GM21737 (cell line): Measurements from ENCODE around the gene ZNF436.

ENCODE experiments used
- ATAC-seq: cut with Tn5 transposase; IDR thresholded peaks from one replicate; pipeline ENCODE4 v1.9.1; 2021; ENCODE audit warnings: mild to moderate bottlenecking, moderate library complexity; ENCODE audit not compliant: unreplicated experiment

ZNF436 gene

DNA sequence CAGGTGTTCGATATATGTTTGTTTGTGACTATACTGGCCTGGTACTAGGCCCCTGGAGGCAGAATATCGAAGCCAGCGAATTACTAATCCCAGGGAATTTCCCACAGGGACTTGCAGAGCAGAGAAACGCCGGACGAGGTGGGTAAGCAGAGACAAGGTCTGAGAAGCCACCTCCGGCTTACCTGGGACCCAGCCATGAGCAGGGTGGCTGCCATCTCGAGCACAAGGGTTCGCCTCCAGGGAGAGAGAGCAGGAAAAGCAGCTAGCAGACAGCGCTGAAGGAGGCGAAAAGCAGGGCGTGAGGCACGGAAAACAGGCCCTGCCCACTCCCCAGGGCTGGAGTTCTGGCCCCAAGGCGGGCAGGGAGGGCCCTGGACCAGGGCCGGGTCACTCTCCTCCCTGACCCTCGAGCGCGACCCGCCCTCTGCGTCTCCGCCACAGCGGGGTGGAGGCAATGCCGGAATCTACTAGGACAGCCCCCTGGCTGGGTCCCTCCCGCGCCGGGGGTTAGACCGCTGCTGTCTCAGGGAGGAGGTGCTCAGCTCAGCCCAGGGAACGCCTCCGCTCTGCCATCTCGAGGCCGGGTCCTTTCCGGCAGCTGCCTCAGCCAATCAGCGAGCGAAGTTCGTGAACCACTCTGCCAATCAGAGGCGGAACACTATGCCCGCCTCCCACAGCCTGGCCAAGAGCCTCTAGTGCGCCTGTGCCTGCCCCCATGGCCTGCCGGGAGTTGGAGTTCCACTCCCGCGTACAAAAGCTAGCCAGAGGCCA, 1.7 kb downstream of the ZNF436 start:
- peak; percentile 89 for ATAC-seq

DNA sequence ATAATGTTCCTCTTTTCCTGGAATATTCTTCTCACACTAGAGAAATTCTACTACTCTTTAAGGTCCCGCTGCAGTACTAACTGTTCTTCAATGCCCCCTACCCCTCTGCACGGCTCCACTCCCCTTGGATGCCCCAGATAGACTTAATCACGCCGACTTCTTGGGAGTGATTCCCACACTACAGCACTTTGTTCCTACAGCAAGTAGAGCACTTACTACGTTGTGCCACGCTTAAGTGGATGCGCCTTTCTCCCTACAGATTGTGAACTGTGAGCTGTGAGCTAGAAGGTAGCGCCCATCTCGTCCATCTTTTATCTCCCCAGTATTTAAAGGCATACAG, 2.2 kb downstream of the ZNF436 start:
- no peak for ATAC-seq

- ATAC-seq, result no peak
Observed at GRCh38 chr1:23366598-23366997, 3.0 kb downstream of the ZNF436 start.

- ATAC-seq, result no peak
Observed at GRCh38 chr1:23366146-23366545, 3.5 kb downstream of the ZNF436 start.

- ATAC-seq, result no peak
Observed at GRCh38 chr1:23362218-23362713, 7.4 kb downstream of the ZNF436 start.

- no peak for ATAC-seq
Observed at GRCh38 chr1:23358310-23358875, 11.2 kb downstream of the ZNF436 start.

DNA sequence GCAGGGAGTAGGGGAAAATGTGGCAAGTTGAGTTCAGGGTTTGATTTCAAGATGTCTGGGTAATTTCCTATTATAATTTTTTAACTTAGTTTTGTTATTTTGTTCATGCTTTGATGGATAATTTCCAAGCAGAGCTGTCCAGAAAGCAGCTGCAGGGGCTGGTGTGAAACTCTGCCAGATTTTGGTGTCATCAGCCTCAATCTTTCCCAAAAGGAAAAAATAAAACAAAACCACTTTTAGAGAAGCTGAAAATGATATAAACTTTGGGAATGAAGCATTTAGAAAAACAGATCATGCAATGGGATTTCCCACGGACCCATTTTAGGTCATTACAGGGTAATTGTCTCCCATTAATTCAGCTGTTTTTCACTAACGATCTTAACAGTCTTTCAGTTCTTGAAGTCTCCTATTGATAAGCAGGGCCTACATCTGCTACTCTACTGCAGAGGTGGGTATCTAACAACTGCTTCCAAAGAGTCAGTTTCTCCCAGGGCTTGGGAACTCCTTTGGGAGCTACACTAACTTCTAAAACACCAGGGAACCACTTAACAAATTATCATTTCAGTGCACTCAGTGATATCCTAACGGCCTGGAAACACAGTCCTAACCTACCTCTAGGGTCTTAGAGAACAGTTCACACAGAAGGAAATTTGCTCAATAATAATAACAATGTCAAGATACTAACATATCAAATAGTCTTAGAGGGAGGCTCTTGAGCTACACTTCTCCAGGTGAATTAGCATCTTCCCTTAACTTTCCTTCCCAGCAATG, 12.3 kb downstream of the ZNF436 start:
- no peak for ATAC-seq

- no peak for ATAC-seq
Observed at GRCh38 chr1:23356471-23357137, 13.0 kb downstream of the ZNF436 start.

GRCh38 chr1:23354245-23354644, 15.4 kb downstream of the ZNF436 start:
- no peak for ATAC-seq

GRCh38 chr1:23352096-23352695, 17.4 kb downstream of the ZNF436 start:
- ATAC-seq, result no peak

DNA sequence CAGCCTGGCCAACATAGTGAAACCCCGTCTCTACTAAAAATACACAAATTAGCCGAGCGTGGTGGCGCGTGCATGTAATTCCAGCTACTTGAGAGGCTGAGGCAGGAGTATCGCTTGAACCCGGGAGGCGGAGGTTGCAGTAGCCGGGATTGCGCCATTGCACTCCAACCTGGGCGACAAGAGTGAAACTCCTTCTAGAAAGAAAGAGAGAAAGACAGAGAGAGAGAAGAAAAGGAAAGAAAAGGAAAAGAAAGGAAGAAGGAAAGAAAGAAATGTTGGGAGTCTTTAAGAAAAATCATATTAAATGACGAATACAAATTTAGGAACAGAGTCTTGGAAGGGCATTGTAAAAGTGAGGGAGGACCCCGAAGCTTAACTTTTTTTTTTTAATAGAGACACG, 23.7 kb downstream of the ZNF436 start:
- no peak for ATAC-seq

DNA sequence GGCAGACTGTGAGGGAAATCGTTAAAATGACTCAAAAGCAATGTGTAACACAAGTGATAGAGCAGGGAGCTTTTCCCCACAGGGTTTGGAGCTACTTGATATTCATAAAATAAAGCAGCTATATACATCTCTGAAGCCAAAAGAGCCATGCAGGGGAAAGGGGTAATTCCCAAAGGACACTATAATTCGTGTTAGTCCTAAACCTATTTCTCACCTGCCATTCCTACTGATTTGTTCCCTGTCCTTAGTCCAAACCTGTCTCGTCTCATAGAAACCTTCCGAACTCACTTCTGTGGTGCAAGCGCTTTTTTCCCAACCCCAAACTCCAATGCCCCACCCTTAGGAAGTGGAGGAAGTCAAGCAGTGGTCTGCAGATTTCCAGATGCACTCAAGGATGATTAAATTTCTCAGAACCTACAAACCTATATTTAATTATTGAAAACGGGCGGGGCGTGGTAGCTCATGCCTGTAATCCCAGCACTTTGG, 24.6 kb downstream of the ZNF436 start:
- ATAC-seq, result no peak

- peak; percentile 95 for ATAC-seq
Observed at GRCh38 chr1:23344111-23344986, 25.3 kb downstream of the ZNF436 start, which contains the start of gene HNRNPR. Gene HNRNPR, minus strand, starts transcription at chr1:23344284. Its CDS starts 3,276 bp downstream, at chr1:23341008.

DNA sequence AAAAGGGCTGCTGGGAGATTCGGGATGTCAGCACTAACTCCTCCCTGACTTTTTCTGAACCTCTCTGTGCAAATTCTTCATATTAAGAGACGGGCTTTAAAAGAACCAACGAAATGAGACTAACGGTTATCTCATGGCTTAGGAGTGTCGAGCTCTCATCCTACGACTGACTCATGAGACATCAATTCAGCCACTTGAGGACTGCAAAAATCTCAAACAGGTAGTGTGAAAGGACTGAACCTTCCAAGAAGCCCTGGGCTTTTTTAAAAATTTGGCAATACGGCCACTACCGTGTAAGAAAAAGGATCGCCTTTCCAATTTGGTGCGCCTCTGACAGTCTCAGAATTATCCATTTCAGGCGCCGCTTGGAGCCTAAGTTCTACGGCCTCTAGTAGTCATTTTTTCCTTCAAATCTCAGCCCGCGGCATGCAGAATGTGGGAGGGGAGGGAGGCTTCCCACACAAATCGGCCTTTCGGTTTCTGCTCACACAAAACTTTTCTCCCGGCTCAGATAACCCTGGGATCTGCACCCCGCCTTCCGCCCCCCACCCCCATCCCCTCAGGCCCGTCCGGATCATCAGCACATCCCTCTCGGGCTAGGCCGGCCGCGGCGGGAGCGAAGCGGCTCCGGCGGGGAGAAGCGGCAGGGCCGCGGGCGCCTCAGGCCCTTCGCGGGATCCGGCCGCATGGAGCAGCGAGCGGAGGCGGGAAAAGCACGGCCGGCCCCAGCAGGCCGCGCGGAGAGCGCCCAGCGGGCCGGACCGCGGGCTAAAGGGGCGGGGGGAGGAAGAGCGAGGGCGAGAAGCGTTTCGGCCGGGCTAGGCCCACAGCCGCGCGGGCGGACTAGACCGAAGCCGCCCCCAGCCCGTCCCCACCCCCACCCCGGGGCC, 26.2 kb downstream of the ZNF436 start:
- peak; percentile 19 for ATAC-seq

DNA sequence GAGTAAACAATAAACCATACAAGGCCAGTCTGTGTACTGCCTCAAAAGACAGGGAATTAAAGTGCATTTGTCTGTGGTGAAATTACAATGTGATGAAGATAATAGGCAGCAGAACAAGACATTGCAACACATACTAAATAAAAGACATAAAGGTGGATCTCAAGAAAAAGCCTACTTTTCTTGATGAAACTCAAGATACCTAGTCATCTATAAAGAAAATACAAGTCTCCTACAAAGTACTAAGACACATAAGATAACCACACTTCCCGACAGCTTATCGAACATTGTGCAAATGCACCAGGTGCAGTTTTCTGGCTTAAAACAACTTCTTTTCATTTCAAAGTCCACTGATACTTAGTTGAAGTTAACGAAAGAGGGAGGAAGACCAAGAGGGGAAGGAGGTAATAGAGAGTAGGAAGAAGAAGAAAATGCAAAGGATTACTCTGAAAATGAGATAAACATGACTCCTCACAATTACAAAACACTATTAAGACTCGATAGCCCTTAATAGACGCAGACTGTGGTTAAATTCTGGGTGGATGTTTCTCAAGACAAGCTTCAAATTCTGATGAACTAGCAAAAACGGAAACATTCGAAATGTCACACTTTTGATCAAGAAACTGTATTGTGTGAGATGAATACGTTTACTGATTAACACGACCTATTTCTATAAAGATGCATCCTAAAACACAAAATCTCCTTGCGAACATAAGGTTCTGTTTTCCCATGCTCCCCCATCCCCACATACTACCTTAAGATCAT, 27.5 kb downstream of the ZNF436 start:
- no peak for ATAC-seq

DNA sequence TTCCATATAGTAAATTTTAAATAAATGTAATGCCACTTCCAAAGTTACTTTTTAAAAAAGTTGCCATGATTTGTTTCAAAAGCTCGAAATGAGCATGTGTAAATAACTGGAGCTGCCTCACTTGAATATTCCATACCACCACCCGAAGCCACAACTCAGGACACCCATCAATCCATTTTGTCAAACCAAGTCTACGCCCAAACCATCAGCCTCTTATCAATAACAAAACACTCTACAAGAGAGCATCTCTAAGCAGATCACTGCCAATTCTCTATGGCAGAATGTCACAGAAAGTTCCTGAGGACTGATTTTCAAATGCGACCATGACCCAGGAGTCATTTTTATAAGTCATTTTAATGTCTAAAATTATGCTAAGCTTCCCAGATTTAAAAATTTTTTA, 30.0 kb downstream of the ZNF436 start:
- ATAC-seq, result no peak

DNA sequence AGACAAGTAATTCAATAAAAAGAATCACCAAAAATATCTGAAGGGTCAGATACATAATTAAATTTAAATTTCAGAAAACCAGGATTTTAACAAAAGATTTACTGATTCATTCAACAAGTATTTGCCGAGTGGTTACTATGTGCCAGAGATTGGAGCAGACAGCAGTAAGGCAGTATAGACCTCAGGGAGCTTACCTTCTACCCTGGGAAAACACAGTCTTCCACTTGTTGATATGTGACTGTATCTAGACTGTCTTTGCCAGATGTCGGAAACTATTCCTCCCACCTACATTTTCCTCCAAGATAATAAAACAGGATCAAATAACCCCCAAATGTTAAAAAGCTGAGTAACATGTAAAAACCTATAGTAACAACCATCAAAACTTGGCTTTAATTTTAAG, 31.8 kb downstream of the ZNF436 start:
- ATAC-seq, result no peak

- ATAC-seq, result no peak
Observed at GRCh38 chr1:23331713-23332112, 37.9 kb downstream of the ZNF436 start.
